GM19351 (cell line): Measurements from ENCODE around the gene ABCD2.
"Not testable (repeated sequence)": the region's sequence is repeated elsewhere in the genome, so short reads cannot be mapped to it uniquely, and the experiment has no call there.

Experiments used
- ATAC-seq: cut with Tn5 transposase; IDR thresholded peaks from one replicate; pipeline ENCODE4 v1.9.1; 2021; ENCODE audit warnings: mild to moderate bottlenecking, moderate library complexity; ENCODE audit not compliant: unreplicated experiment

Gene ABCD2

DNA sequence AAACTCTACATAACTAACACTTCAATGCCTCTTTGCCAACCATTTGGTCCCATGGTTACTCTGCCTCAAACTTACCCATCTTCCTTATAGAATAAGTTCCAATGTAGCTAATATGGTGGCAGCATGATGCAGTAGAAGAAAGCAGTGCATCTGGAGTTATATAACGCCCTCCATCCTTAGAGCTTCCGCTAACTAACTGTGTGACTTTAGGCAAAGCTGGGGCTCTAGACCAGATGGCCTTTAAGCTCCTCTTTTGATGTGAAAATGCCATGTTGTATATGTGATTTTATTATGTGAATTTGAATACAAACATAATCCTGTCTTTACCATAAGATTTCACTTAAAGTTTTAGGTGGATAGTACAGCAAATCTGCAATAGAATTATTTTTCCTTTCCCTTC, 6.1 kb downstream of the ABCD2 start:
- no peak for ATAC-seq

DNA sequence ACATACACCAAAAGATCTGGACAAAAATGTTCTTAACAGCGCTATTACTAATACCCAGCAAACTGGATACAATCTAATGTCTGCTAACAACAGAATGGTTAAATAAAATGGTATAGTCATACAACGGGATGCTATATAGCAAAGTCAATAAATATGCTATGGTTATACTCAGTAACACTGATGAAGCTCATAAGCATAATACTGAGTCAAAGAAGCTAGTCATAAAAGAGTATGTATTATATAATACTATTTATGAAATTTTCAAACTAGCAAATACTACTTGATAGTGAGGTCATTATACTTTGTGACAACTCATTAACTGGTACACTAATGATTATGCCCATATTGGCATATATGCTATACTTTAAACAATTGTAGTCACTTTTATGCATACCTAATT, 7.4 kb downstream of the ABCD2 start:
- ATAC-seq = no peak

DNA sequence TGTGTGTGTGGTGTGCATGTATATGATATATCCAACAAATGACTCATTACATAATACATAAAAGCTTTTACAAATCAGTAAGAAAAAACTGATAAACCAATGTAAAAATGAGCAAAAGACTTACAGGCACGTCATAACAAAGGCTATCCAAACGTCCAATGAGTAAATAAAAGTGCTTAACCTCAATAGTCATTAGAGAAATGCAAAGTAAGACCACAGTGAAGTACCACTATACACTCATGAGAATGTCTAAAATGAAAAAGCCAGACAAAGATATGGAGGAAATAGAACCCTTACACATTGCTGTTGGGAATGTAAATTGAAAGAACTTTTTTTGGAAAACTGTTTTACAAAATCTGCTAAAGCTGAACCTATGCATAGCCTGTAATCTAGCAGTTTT, 7.8 kb downstream of the ABCD2 start:
- ATAC-seq = no peak

DNA sequence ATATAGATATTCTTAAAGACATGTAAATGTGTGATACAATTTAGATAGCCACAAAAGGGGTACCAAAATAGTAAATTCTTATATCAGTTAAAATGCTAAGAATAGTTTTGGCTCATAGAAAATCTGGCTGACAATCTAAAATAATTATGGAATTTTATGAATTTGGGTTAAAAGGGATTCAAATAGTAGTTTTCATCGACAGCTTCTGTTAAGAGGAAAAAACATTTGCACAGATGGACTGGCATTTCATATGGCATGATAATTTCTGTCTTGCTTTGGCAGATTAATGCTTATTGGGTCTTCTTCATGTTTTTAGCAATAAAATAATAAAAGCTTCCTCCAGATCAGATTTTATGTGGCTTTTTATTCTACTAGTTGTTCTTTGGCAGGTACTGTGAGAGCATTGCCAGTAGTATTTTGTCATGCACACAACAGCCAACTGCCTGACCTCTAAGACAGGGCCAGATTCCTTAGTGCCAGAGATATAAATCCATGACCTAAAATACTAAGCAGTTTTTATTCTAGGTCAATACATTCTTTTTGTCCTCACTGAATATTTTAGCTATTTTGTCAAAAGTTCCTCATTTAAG, 9.1 kb downstream of the ABCD2 start:
- ATAC-seq = no peak

DNA sequence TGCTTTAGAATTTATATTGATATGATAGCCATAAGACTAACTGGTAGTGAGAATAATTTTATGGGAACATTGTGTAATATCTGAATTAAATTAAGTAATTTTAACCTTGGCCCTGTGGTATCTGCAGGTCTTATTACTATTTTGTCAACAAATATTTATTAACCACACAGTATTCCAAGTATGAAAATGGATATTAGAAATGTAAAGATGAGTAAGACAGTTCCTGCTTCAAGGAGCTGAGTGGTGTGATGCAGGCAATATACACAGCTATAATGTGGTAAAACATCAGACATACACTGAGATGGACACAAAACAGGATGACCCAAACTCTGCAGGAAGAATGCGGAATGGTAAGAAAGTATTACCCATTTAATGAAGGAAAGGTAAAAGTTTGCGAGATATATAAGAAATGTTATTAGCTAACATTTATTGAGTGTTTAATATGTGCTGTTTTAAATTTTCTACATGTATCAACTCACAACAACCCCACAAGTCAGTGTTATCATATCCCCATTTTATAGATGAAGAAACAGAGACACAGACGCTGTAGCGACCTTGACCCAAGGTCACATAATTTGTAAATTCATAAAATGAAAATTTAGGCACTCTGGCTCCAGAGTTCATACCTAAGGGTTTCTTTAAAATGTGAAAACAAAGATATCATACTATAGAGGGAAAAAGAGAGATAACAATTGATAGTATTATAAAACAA, 12.7 kb downstream of the ABCD2 start:
- no peak for ATAC-seq

DNA sequence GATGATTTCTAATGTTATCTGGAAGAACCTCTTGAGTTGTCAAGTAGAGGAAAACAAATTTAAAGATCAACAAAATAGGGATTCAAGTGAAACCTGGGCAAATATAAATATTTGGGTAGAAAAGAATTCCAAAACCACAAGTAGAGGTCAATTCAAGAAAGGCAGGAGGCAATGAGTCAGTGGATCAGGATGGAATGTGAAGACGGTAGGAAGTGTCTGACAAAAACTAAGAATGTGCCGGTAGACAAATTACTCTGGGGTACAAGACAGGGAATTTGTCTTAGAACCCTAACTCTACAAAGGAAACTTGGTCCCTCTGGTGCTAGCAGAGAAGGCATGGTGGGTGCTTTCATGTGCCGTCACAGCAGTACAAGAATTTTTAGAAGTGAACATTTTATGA, 13.6 kb downstream of the ABCD2 start:
- ATAC-seq = no peak

DNA sequence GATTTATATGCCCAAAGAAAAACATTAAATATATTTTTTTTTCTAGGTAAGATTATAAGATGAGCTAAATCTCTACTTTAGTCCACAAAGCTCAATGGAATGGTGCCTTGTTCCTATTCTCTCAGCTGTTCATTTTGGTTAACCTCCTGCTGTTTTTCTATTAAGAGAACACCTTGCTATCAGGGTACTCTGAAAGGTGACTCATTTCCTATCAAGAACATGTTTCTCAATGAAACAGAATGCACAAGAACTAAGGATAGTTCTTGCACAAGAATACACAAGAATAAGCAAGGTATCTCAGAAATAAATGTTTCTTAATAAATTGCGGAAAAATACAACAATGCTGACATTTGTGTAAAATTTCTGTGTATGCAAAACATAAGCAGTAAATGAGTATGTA, 14.1 kb downstream of the ABCD2 start:
- ATAC-seq = no peak

DNA sequence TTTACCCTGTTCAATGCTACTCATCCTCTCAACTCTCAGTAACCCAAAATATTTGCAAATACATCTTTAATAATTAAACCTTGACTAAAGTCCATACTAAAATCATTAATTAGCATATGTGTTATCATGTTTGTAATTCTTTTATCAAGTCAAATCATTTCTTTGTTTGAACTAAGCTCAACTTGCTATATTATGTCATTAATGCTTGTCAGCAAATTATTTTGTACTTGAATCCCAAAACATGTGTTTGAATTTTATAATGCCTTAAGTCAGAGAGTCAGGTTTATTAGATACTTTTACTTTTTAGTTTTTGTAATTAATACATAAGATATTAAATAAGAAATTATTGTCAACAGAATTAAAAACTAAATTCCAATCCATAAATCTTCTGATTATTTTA, 16.5 kb downstream of the ABCD2 start:
- ATAC-seq = no peak

DNA sequence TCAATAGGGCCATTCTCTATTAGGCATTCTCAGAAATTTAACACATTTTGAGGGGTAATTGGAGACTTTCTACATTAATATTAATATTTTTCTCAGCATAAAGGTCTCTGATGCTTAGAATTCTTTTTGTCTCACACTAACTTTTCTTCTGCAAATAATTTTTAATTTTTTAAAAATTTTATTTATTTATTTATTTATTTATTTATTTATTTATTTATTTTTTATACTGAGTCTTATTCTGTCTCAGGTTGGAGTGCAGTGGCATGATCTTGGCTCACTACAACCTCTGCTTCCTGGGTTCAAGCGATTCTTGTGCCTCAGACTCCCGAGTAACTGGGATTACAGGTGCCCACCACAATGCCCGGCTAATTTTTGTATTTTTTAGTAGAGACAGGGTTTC, 17.7 kb downstream of the ABCD2 start:
- ATAC-seq = not testable (repeated sequence)

DNA sequence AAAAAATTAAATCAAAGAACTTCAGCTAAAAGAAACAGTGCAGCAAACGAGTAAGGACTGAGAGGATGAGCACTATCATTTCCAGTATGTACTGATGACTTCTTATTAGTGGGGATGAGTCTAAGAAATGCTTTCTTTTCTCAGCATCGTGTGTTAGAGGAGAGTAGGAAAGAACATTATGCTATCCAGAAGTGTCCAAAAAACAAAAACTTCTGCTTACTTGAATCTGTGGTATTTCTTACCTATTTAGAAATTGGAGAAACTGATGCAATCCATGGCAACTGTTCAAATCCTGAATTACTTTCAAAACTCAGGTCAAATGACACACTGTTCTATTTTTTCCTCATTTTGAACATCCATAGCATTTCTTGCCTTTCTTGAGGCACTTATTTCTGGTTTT, 23.7 kb downstream of the ABCD2 start:
- no peak for ATAC-seq

DNA sequence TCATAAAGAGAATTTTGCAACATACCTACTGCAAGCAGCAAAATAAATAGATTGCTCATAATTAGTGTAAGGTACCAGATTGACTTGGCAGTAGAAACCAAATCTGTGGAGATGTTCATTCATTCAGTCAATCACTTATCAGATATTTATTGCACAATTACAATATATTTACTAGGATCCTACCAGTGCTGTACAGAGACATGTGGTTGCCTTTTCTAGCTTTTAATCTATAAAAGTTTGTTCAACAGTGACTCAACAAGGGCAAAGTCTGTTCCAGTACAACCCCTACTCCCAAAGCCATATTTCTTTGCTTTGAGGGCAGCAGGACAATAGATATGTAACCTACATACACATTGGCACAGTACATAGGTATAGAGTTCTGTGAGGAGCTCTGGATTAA, 27.3 kb downstream of the ABCD2 start:
- no peak for ATAC-seq

DNA sequence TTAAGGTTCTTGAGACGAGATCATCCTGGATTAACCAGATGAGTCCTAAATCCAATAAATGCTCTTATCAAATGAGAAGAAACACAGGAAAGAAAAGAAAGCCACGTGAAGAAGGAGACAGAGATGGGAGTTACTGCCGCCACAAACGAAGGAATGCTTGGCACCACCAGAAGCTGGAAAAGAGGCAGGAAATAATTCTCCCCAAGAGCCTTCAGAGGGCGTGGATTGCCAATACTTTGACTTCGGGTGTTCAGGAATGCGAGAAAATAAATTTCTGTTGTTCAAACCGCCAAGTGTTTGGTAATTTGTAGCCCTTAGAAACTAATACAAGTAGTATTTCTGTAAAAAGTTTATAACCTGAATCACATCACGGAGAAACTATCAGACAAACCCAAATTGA, 31.3 kb downstream of the ABCD2 start:
- ATAC-seq = no peak

DNA sequence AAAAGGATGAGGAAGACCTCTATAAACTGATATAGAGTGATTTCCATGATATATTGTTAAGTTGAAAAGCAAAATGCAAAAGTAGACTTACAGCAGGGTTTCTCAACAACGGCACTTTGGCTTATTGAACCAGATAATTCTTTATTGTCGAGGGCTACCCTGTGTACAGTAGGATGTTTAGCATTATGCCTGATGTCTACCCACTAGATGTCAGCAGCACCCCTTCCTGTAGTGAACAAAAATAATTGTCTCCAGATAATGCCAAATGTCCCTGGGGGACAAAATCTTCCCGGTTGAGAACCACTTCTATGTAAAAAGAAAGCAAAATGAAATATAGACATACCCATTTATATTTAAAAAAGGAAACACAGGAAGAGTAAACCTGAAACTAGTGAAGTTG, 32.4 kb downstream of the ABCD2 start:
- peak; percentile 94 for ATAC-seq

DNA sequence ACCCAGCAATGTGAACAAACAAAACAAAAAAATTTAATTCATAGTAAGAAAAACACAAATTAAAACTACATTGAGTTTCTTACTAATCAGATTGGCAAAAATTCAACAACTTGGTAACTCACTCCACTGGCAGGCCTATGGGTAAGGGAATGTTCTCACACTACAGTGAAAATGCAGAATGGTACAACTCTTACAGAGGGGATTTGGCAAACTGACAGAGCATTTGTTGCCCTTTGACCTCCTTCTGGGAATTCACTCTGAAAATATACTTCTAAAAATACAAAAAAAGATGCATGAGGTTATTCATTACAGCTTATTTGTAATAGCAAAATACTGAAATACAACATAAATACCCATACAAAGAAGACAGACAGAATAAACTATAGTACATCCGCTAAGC, 32.8 kb downstream of the ABCD2 start:
- ATAC-seq = peak; percentile 9

DNA sequence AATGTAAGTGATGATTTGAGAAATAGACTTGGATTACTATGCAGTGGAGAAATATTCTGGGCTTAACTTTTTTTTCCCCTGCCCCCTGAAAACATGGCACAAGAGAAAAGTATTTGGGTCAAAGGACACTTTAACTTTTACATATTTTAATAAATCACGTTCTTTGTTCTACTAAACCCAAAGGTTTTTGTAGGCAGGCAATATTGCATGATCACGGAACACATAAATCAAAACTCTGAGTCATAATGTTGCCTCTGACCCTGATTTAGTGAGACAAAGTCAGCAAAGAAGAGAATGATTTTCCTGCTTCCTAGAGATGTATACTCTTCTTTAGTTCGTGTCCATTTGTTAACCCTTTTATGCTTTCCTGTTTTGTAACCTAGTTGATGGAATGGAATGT, 38.0 kb downstream of the ABCD2 start:
- ATAC-seq = no peak

DNA sequence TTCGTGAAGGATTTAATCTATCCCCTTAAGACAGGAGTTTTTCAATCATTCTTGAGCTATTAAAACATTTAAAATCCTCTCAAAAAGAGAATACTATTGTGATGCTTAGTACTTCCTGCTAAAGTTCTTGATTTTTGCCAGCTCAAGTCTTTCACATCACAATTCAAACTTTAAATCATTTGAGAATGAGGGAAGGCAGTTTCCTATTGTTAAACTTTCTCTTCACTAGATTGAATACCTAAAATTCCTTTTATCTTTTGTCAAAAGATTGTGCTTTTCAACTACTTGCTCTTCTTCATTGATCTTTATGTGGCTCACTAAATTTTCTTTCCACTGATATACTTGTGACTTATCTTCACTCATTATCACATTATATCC, 44.1 kb downstream of the ABCD2 start:
- no peak for ATAC-seq

DNA sequence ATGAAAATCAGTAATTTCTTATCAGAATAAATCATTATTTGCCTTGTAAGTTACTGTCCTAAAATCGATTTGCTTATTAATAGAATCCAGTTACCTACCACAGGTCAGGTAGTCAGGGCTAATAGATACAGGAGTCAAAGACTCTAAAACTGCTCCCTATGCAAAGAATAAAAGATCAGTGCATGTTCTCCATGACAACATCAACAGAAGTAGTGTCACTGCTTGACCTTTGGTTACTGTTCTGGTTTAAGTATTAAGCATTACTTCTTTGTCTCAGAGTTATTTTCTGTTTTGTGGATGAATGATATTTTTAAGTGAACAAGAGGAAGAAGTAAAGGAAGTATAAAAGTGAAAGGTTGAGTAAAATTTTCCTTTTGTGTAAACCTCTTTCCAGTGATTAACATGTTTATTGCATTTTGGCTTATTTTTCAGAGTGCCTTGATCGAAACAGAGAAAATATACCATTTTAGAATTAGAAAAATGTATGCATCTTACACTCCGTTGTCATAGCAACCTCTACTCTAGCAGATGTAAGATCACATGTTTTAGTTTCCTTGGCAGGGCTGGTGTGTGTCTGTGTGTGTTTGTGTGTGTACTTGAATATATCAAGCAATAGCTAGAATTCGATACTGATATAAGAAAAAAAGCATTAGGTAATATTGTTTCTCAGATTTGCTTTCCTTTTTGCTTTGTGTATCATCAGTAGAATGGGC, 44.7 kb downstream of the ABCD2 start:
- no peak for ATAC-seq

DNA sequence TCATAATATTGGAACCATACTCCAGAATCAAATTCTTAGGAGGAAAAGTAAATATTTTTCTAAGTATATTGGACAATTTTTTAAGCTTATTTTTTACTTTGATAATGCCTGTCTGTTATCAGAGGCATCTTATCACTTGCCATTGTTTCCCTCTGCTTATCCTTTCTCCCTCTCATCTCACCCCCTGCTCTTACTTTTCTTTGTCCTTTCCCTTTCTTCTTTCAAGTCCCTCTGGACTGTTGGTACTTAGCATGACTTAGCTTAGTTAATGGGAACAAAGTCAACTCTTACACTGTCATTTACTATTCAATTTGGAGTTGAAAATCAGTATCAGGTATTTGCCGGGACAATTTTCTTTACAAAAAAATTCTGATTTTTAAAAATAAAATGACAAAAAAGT, 45.2 kb downstream of the ABCD2 start:
- no peak for ATAC-seq

DNA sequence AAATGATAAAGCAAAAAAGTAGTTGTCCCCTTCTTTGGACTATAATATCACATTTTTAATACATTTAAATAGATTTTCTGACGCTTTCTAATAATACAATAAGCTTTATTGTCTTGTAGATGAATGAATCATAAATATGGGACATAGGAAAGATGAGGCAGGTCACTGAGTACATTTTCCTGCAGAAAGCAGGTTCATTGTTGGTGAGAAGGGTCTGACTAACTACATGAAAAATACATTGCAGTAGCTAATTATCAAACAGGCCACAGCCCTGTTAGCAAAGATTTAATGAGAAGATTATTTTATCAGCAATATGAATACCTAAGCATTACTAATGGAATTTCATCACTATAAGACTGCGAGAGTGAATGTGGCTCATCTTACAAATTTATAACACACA, 45.6 kb downstream of the ABCD2 start:
- ATAC-seq = no peak

DNA sequence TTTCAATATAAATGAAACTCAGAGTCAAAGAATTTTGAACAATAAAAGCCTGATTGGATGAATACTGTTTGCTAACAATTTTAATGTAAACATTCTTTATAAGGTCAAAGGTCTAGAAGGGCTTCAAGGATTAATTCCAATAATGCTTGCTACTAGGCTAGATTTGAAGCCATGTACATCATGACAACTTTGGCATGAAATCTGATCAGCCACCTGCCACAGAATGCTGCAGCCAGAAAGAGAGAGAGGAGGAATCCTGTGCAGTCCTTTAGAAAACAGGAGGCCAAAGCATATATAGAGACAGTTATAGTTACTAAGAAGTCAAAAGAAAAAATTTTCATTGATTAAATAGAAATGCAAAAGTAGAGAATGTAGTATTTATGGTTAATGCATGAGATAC, 47.1 kb downstream of the ABCD2 start:
- no peak for ATAC-seq

DNA sequence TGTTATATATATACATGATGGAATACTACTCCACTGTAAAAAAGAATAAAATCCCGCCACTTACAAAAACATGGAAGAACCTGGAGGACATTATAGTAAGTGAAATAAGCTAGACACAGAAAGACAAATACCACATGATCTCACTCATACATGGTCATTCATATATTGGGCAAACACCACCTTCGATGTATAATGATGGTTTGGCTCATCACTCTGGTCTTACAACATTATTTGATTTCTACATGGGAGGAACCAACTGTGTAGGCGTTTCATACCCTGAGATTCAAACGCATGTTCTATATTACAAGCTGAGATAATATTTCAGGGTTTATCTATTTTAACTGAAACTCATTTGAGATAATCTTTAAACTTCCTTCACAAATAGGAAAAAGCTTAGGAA, 48.3 kb downstream of the ABCD2 start:
- ATAC-seq = no peak

DNA sequence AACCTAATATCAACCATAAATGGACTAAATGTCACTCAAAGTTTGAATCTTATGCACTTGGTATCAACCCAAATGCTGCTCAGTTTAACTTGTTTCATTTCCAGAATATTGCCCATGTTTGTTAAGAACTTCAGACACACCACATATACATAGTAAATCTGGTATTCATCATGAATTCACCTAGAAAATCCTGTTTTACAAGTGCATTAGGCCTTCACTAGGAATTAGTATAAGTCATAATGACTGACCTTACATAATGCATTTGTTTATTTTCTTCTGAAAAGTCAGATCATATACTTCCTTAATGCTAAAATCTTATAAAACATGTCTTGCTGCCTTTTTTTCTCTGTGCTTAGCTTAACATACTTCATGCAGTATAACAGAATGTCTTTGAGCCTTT, 66.1 kb downstream of the ABCD2 start:
- no peak for ATAC-seq

DNA sequence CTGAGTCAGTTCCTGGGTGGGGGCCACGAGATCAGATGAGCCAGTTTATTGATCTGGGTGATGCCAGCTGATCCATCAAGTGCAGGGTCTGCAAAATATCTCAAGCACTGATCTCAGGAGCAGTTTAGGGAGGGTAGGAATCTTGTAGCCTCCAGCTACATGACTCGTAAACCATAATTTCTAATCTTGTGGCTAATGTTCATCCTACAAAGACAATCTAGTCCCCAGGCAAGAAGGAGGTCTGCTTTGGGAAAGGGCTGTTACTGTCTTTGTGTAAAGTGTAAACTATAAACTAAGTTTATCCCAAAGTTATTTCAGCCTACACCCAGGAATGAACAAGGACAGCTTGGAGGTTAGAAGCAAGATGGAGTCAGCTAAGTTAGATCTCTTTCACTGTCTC, 75.4 kb downstream of the ABCD2 start:
- ATAC-seq = not testable (repeated sequence)
